Measurements from ENCODE around the gene COPG1. TPM values are rescaled to one million over a fixed set of nuclear protein-coding genes. Genes with fewer than 3 reads are reported as not detected.

The COPG1 gene
- total RNA-seq, 1 experiment from 2014 or later: 157 TPM

DNA sequence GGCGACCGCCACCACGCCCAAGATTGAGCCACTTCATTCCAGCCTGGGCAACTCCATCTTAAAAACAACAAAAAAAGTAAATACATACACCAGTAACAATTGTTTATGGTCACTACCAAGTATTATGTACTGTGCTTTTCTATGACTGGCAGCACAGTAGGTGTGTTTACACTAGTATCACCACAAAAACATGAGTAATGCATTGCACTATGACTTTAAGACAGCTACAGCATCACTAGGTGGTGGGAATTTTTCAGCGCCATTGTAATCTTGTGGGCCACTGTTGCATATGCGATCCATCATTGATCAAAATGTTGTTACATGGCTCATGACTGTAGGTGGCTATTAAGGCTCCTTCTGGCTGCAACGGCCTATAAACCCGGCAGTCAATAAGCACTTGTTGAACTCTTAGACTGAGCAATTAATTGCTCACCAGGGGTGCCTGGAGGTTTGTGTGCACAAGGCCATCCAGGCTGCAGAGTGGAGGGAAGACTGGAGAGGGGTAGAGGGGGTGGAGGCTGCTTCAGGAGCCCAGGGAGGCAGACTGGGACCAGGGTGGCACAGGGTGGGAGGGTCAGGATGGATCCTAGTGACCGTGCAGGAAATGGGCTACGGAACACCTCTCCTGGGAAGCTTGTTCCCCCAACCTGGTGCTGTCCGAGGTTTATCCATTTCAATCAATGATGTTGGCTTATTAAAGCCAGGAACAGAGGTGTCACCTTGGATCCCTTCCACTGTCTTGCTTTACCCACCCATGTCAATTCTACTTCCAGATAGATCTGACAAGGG lies 17.9 kb upstream of the COPG1 start:
- no peaks in the 10 kb centered on the region for H3K27me3 ChIP-seq (replicated peaks; ENCODE audit: insufficient read depth, low read depth, low read length, poor library complexity)
- H3K27ac ChIP-seq (ENCODE audit: low read depth, low read length, poor library complexity, severe bottlenecking): no peak overlapping the region
- no peak for TF ChIP-seq EZH2 (IDR thresholded peaks at IDR 0.05; ENCODE audit: borderline replicate concordance, low read depth, low read length, poor library complexity, severe bottlenecking)
- TF ChIP-seq, protein P1, sequence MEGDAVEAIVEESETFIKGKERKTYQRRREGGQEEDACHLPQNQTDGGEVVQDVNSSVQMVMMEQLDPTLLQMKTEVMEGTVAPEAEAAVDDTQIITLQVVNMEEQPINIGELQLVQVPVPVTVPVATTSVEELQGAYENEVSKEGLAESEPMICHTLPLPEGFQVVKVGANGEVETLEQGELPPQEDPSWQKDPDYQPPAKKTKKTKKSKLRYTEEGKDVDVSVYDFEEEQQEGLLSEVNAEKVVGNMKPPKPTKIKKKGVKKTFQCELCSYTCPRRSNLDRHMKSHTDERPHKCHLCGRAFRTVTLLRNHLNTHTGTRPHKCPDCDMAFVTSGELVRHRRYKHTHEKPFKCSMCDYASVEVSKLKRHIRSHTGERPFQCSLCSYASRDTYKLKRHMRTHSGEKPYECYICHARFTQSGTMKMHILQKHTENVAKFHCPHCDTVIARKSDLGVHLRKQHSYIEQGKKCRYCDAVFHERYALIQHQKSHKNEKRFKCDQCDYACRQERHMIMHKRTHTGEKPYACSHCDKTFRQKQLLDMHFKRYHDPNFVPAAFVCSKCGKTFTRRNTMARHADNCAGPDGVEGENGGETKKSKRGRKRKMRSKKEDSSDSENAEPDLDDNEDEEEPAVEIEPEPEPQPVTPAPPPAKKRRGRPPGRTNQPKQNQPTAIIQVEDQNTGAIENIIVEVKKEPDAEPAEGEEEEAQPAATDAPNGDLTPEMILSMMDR (conservative IDR thresholded peaks at IDR 0.05; ENCODE audit: low read depth, low read length): no peak
- no peaks in the 10 kb centered on the region for H3K36me3 ChIP-seq (ENCODE audit: insufficient read depth, low read length, poor library complexity, severe bottlenecking)
- no TSS peak for BruUV-seq (replicated peaks)
- ChIA-PET POLR2A (ENCODE audit: low non-redundant PET) (no interaction called here), CTCF (no interaction called here)
- peaks cover 4% of the 10 kb centered on the region for H3K4me1 ChIP-seq (ENCODE audit: insufficient read depth, low read length, poor library complexity, severe bottlenecking)
- H3K9me3 ChIP-seq (ENCODE audit: low read depth, low read length, poor library complexity, severe bottlenecking): no peaks in the 10 kb centered on the region
- intact Hi-C loops (cut with micrococcal nuclease; ENCODE audit: unreplicated experiment): no loop called here
- DNase-seq (ENCODE audit: low spot score): no peak
- H3K4me3 ChIP-seq (ENCODE audit: low read depth, low read length, poor library complexity, severe bottlenecking): no peak overlapping the region

DNA sequence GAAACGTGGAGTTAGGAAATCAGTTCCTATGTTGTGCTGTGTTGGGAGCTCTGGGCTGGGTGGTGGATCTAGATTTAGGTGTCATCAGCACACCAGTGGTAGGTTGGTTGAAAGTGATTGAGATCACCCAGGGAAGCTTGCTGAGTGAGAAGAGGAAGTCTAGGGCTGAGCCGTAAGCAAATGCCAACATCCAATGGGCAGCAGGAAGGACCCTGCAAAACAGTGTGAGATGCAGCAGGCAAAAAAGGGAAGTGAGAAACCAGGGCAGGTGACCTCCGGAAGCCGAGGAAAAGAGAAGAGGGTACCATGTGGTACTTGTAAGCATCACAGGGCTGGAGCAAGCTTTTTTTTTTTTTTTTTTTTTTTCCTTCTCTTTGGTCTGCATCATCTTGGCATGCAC lies 15.9 kb upstream of the COPG1 start:
- intact Hi-C loops (cut with micrococcal nuclease; ENCODE audit: unreplicated experiment): no loop called here
- BruUV-seq (replicated peaks): no TSS peak
- POLR2A ChIA-PET (ENCODE audit: low non-redundant PET): interaction anchor here (0.6 kb wide), 1 partner anchor 182 kb away, joined by 6 read pairs; no protein-coding TSS in a partner anchor

DNA sequence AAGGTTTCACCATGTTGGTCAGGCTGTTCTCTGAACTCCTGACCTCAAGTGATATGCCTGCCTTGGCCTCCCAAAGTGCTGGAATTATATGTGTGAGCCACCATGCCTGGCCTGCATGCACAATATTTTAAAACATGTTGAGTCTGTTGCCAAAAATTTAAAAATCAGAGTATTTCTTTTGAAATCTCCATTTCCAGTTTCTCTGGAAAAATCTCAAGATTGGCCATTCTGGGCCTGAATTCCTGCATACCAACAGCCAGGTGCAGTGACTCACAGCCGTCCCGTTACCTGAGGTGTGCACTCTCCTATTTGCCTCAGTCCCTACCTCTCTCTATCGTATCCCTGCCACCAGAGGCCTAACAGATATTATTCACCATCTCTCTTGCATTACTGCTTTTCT lies 15.0 kb upstream of the COPG1 start:
- Histone ChIP-seq H3K4me3 (ENCODE audit: low read depth, low read length, poor library complexity, severe bottlenecking) (no peak overlapping the region), H3K9me3 (ENCODE audit: low read depth, low read length, poor library complexity, severe bottlenecking) (no peaks in the 10 kb centered on the region), H3K27me3 (replicated peaks; ENCODE audit: insufficient read depth, low read depth, low read length, poor library complexity) (no peaks in the 10 kb centered on the region), H3K27ac (ENCODE audit: low read depth, low read length, poor library complexity, severe bottlenecking) (no peak overlapping the region), H3K4me1 (ENCODE audit: insufficient read depth, low read length, poor library complexity, severe bottlenecking) (no peaks in the 10 kb centered on the region), H3K36me3 (ENCODE audit: insufficient read depth, low read length, poor library complexity, severe bottlenecking) (no peaks in the 10 kb centered on the region)
- DNase-seq (ENCODE audit: low spot score): no peak
- ChIA-PET POLR2A (ENCODE audit: low non-redundant PET) (no interaction called here), CTCF (no interaction called here)
- TF ChIP-seq EZH2 (IDR thresholded peaks at IDR 0.05; ENCODE audit: borderline replicate concordance, low read depth, low read length, poor library complexity, severe bottlenecking): no peak
- TF ChIP-seq, protein P1 (conservative IDR thresholded peaks at IDR 0.05; ENCODE audit: low read depth, low read length): no peak
- intact Hi-C loops (cut with micrococcal nuclease; ENCODE audit: unreplicated experiment): no loop called here
- no TSS peak for BruUV-seq (replicated peaks)

More for the DNA sequence above, 15.9 kb upstream of the COPG1 start:
- CTCF ChIA-PET: no interaction called here
- H3K36me3 ChIP-seq (ENCODE audit: insufficient read depth, low read length, poor library complexity, severe bottlenecking): no peaks in the 10 kb centered on the region
- no peak for TF ChIP-seq EZH2 (IDR thresholded peaks at IDR 0.05; ENCODE audit: borderline replicate concordance, low read depth, low read length, poor library complexity, severe bottlenecking)
- TF ChIP-seq, protein P1 (conservative IDR thresholded peaks at IDR 0.05; ENCODE audit: low read depth, low read length): no peak
- no peaks in the 10 kb centered on the region for H3K27me3 ChIP-seq (replicated peaks; ENCODE audit: insufficient read depth, low read depth, low read length, poor library complexity)
- DNase-seq (ENCODE audit: low spot score): no peak
- no peaks in the 10 kb centered on the region for H3K9me3 ChIP-seq (ENCODE audit: low read depth, low read length, poor library complexity, severe bottlenecking)
- peaks cover 4% of the 10 kb centered on the region for H3K4me1 ChIP-seq (ENCODE audit: insufficient read depth, low read length, poor library complexity, severe bottlenecking)
- no peak overlapping the region for H3K4me3 ChIP-seq (ENCODE audit: low read depth, low read length, poor library complexity, severe bottlenecking)
- no peak overlapping the region for H3K27ac ChIP-seq (ENCODE audit: low read depth, low read length, poor library complexity, severe bottlenecking)
